OCI-LY3 (cell line): ENCODE results near the gene OSBPL8.

ENCODE experiments used
- H2AFZ ChIP-seq: fragments of 200-600, 300-600 bp; shearing (Covaris generic); 2 replicates; pipeline ENCODE4 v1.6.0; 2014; ENCODE audit warnings: antibody characterized with exemption, low read depth, low read length
- H3K27ac ChIP-seq: fragments of 200-600, 300-600 bp; sonication (generic); 2 replicates; pipeline ENCODE4 v1.5.1; 2014; ENCODE audit warnings: mild to moderate bottlenecking, low read length, moderate library complexity, mixed read lengths
- H3K27me3 ChIP-seq: fragments of 200-600, 300-600 bp; sonication (generic); 2 replicates; pipeline ENCODE4 v1.6.1; 2014; ENCODE audit warnings: low read depth, low read length, mixed read lengths
- H3K36me3 ChIP-seq: fragments of 200-600, 300-600 bp; sonication (generic); replicated peaks from 2 replicates; pipeline ENCODE3; 2014; ENCODE audit warnings: low read depth, low read length, mixed read lengths
- H3K4me1 ChIP-seq: fragments of 300-600, 200-600 bp; sonication (generic); 2 replicates; pipeline ENCODE4 v1.6.1; 2014; ENCODE audit warnings: low read length, mixed read lengths
- H3K4me2 ChIP-seq: fragments of 200-600, 300-600 bp; sonication (generic); 2 replicates; pipeline ENCODE4 v1.6.1; 2014; ENCODE audit warnings: low read length, mixed read lengths
- H3K4me3 ChIP-seq: fragments of 300-600, 200-600 bp; sonication (generic); 2 replicates; pipeline ENCODE4 v1.5.1; 2014; ENCODE audit warnings: antibody characterized with exemption, mild to moderate bottlenecking, low read length, moderate library complexity
- H3K79me2 ChIP-seq: fragments of 300-600, 200-600 bp; shearing (Covaris generic); 2 replicates; pipeline ENCODE4 v1.6.1; 2014; ENCODE audit warnings: mild to moderate bottlenecking, low read length, mixed read lengths
- H3K9ac ChIP-seq: fragments of 300-600, 200-600 bp; shearing (Covaris generic); 2 replicates; pipeline ENCODE4 v1.6.0; 2014; ENCODE audit warnings: mild to moderate bottlenecking, low read length, moderate library complexity
- H3K9me3 ChIP-seq: fragments of 200-600, 300-600 bp; shearing (Covaris generic); 2 replicates; pipeline ENCODE4 v1.6.1; 2014; ENCODE audit warnings: low read length, mixed read lengths; ENCODE audit not compliant: insufficient read depth
- H4K20me1 ChIP-seq: fragments of 200-600, 300-600 bp; sonication (generic); 2 replicates; pipeline ENCODE4 v1.6.1; 2016; ENCODE audit warnings: low read length, mixed read lengths; ENCODE audit not compliant: insufficient read depth
- EZH2phosphoT487 ChIP-seq: fragments of 200-600 bp; shearing (Covaris generic); IDR thresholded peaks from 2 replicates; pipeline ENCODE4 v1.6.1; 2018; ENCODE audit warnings: antibody characterized with exemption, mixed run types, low read depth
- TF ChIP-seq, protein P1 (sequence below): fragments of 200-600, 300-600 bp; sonication (generic); IDR thresholded peaks from 2 replicates; pipeline ENCODE4 v1.5.1; 2014; ENCODE audit warnings: antibody characterized with exemption, low read length, low read depth

OSBPL8 gene

DNA sequence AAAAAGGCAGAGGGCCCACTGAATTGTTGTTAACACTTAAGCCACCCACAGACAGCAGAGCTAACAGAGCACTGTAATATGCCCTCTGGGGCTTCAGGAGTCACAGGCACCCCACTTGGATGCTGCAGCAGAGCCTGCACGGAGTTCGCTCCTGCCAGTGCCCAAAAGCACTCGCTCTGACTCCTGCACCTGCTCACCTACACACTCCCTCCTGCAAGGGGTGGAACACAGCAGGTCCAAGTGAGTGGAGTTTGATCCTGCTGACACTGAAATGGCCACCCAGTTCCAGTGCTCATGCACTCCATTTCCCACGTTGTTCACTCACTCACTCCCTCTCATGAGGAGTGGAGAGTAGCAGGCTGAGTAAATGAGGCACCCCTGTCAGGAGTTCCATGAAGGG, 68.8 kb downstream of the OSBPL8 start:
- Histone ChIP-seq H4K20me1 (no peaks in the 10 kb centered on the region), H2AFZ (no peak overlapping the region), H3K4me3 (no peak overlapping the region), H3K9ac (no peak overlapping the region), H3K27me3 (no peaks in the 10 kb centered on the region), H3K4me2 (no peak overlapping the region), H3K4me1 (no peaks in the 10 kb centered on the region), H3K9me3 (peaks cover 6% of the 10 kb centered on the region; the same call in 1 of the 2 replicates), H3K36me3 (peaks cover 4% of the 10 kb centered on the region), H3K79me2 (no peaks in the 10 kb centered on the region), H3K27ac (no peak overlapping the region)
- TF ChIP-seq, protein P1, sequence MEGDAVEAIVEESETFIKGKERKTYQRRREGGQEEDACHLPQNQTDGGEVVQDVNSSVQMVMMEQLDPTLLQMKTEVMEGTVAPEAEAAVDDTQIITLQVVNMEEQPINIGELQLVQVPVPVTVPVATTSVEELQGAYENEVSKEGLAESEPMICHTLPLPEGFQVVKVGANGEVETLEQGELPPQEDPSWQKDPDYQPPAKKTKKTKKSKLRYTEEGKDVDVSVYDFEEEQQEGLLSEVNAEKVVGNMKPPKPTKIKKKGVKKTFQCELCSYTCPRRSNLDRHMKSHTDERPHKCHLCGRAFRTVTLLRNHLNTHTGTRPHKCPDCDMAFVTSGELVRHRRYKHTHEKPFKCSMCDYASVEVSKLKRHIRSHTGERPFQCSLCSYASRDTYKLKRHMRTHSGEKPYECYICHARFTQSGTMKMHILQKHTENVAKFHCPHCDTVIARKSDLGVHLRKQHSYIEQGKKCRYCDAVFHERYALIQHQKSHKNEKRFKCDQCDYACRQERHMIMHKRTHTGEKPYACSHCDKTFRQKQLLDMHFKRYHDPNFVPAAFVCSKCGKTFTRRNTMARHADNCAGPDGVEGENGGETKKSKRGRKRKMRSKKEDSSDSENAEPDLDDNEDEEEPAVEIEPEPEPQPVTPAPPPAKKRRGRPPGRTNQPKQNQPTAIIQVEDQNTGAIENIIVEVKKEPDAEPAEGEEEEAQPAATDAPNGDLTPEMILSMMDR: no peak
- TF ChIP-seq EZH2phosphoT487: no peak

DNA sequence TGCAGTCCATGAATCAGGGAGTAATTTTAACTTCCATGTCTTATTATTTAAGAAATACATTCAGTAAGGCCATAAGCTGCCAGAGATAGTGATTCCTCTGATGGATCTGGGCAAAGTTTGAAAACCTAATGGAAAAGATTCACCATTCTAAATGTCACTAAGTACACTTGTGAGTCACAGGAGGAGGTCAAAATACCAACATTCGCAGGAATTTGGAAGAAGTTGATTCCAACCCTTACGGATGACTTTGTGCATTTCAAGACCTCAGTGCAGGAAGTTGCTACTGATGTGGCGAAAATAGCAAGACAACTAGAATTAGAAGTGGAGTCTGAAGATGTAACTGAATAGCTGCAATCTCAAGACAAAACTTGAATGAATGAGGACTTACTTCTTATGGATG, 69.8 kb downstream of the OSBPL8 start:
- TF ChIP-seq, protein P1: no peak
- TF ChIP-seq EZH2phosphoT487: no peak
- Histone ChIP-seq H2AFZ (no peak overlapping the region), H3K36me3 (no peaks in the 10 kb centered on the region), H4K20me1 (no peaks in the 10 kb centered on the region), H3K4me1 (no peaks in the 10 kb centered on the region), H3K4me2 (no peak overlapping the region), H3K27ac (no peak overlapping the region), H3K9ac (no peak overlapping the region), H3K27me3 (no peaks in the 10 kb centered on the region), H3K9me3 (peaks cover 6% of the 10 kb centered on the region; the same call in 1 of the 2 replicates), H3K79me2 (no peaks in the 10 kb centered on the region), H3K4me3 (no peak overlapping the region)

DNA sequence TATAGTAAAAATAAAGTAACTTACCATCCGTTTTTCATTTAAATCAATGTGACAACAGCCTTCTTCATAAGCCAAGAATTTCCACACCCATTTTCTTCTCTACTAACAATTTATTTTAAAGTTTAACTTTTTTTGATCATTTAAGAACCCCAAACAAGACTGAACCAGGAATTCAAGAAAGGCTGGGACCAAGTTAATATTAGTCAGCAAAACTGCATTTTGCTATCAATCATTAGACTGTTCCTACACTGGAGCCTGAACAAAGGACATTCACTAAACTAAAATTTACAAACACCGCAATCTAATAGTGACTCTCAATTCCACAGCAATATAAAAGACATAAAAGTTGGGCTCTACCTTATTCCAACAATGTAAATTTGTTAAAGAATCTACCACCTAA, 73.6 kb downstream of the OSBPL8 start:
- no peaks in the 10 kb centered on the region for H3K79me2 ChIP-seq
- no peaks in the 10 kb centered on the region for H3K9me3 ChIP-seq
- no peak overlapping the region for H3K27ac ChIP-seq
- H3K27me3 ChIP-seq: no peaks in the 10 kb centered on the region
- H3K9ac ChIP-seq: no peak overlapping the region
- no peak overlapping the region for H3K4me2 ChIP-seq
- H2AFZ ChIP-seq: no peak overlapping the region
- H4K20me1 ChIP-seq: no peaks in the 10 kb centered on the region
- peaks cover 4% of the 10 kb centered on the region for H3K36me3 ChIP-seq
- TF ChIP-seq EZH2phosphoT487: no peak
- TF ChIP-seq, protein P1: no peak
- no peak overlapping the region for H3K4me3 ChIP-seq
- peaks cover 4% of the 10 kb centered on the region for H3K4me1 ChIP-seq

DNA sequence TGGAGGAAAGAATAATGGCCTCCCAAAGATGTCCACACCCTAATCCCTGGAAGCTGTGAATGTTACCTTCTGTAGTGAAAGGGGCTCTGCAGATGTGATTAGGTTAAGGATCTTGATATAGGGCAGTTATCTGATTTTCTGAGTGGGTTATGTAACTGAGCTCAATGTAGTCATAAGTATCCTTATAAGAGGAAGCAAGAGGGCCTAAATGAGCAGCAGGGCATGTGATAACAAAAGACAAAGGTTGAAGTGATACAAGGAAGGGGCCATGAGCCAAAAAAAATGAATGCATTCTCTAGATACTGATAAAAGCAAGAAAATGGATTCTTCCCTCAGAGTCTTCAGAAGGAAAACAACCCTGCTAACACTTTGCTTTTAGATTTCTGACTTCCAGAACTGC, 78.8 kb downstream of the OSBPL8 start:
- Histone ChIP-seq H3K9ac (no peak overlapping the region), H3K4me1 (peaks cover 12% of the 10 kb centered on the region), H3K27me3 (no peaks in the 10 kb centered on the region), H4K20me1 (no peaks in the 10 kb centered on the region), H3K9me3 (no peaks in the 10 kb centered on the region), H3K79me2 (no peaks in the 10 kb centered on the region), H3K4me2 (peak overlapping the region; percentile 40; the same call in 1 of the 2 replicates), H2AFZ (no peak overlapping the region), H3K27ac (peak overlapping the region; percentile 31; the same call in 1 of the 2 replicates), H3K36me3 (peaks cover 4% of the 10 kb centered on the region), H3K4me3 (no peak overlapping the region)
- TF ChIP-seq, protein P1: no peak
- TF ChIP-seq EZH2phosphoT487: no peak
